Neuronal stem cell (in vitro differentiated cells): ENCODE results near the gene CACNG6. TPM values are rescaled to one million over a fixed set of nuclear protein-coding genes. Genes with fewer than 3 reads are reported as not detected.

Source experiments
- small RNA-seq: library from polyadenylated mRNA; stranded (forward); fragments of <200 nt; extraction: miRNeasy Mini kit (QIAGEN cat#:217004); gene quantifications from one replicate; pipeline ENCODE3, GENCODE V24; 2013; ENCODE audit not compliant: insufficient read depth

The CACNG6 gene

Small RNAs within 50 kb of the gene (small RNA-seq; reads per million reads assigned to genes)
- not detected for gene AC012314.20
